Colon (tissue), 2 donors: ENCODE measurements around the gene ZNF420.

ENCODE experiments used
- FAIRE-seq: peaks from 2 replicates; lab custom pipeline; 2012; peaks lifted over from hg19 to GRCh38; lab: Jason Lieb, UNC
- donor health status: control.
- donor health status: control.

Gene ZNF420

DNA sequence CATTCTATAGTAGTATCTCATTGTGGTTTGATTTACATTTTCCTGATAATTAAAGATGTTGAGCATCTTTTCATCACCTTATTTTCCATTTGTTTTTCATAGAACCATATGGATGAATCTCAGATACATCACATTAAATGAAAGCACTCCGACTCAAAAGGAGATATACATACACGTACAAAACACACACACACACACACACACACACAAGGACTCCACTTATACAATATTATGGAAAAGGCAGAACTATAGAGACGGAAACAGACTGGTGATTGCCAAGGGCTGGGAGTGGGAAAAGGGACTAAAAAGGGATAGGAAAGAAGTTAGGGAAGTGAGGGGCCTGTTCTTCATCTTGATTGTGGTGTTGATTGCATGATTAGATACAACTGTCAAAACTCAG, 70.0 kb downstream of the ZNF420 start:
- FAIRE-seq, result no peak

DNA sequence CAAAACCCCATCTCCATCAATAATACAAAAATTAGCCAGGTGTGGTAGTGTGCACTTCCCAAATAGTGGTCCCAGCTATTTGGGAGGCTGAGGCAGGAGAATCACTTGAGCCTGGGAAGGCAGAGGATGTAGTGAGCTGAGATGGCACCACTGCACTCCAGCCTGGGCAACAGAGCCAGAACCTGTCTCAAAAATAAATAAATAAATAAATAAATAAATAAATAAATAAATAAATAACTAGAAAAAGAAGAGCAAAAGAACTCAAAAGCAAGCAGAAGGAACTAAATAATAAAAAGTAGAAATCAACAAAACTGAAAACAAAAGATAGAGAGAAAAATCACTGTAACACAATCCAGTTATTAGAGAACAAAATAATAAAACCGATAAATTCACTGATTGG, 81.9 kb downstream of the ZNF420 start:
- FAIRE-seq, result no peak

DNA sequence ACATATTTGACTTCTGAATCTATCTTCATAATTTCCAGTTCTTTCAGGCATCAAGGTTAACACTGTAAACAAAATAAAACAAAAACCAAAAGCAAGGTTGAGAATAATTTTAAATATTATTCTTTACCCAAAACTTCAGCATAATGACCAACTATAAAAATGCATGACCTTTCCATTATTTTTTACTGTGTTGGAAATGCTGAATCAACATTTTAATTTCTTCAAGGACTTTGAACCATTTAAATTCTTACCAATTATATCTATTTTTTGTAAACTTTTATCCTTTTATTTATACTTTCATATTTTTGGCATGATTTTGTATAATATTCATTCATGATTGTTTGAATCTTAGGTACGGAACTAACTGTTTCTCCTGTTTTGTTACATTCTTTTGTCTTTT, 87.4 kb downstream of the ZNF420 start:
- FAIRE-seq, result no peak

DNA sequence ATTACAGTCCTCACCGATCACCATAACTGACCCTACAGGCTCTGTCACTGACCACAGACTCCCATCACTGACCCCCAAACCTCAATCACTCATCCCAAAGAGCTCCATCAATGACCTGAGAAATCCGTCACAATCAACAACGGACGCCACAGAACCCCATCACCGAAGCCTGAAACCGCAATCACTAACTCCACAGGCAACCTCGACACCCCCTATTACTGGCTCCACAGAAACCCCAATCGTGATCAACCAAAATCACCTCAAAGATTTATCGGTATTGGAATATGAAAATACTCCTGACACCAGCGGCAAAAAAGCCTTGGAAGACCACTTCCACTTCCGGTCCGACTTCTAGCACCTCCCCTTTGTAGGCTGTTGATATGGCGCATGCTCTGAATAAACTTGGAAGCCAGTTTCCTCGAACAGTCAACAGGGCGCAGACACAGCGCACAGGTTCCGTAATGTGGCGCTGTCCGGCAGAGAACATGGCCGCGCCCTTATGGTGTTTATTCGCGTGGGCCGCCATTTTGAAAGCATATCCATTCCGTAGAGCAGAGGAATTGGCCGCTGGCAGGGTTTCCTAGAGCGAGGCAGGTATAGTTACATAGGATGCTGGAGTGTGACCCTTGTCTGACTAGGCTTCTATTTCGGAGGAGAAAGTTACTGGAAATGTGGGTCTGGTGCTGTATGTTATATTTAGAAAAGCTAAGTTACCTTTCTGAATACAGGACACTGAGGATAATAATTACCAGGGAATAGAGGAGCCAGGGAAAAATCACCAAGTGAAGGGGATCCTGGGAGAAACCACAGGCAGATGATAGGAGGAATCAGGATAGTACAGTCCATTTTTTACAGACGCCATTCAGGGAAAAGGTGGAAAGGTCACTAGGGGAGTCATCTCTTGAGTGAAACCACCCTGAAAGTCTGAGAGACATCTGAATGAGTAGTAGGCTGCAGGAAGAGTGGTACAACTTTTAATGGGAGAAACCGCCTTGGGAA, 94.4 kb downstream of the ZNF420 start, which contains the start of gene ZNF585A:
TSS of gene ZNF585A (minus strand) at position 328 of the 999 bp plus-strand sequence. CDS start 2,785 bp downstream, outside the sequence.
- FAIRE-seq, result peak; percentile 97
